Measurements from ENCODE around the gene KIF20B. TPM values are rescaled to one million over a fixed set of nuclear protein-coding genes. Genes with fewer than 3 reads are reported as not detected.

The KIF20B gene
- total RNA-seq, 1 experiment from 2014 or later = 50.2 TPM

DNA sequence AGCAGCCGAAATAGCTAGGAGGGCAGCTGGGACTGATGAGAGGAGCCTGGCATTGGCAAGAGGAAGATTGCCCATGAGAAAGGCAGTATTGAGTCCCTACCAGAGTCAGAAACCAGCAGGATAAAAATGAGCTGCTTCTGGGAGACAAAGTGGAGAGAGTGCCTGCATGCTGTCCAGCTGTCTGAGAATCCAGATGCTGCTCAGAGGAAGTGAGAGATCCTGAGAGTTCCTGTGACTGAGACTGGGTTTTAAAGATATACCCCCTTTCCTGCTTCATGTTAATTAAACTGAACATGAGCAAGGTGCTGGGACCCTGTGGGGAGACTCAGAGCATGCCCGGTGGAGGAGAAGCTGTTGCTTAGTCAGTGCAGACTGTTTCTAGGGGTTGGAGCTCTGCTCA, 107.5 kb downstream of the KIF20B start:
- no peak for TF ChIP-seq RAD21 (IDR thresholded peaks at IDR 0.05; ENCODE audit: low read depth)
- H3K36me3 ChIP-seq (ENCODE audit: control insufficient read depth in 1 of 2, insufficient read depth in 2 of 2, low read length in 2 of 2) = no peaks in the 10 kb centered on the region
- no peaks in the 10 kb centered on the region for H3K27me3 ChIP-seq (ENCODE audit: insufficient read depth, low read length)
- no peaks in the 10 kb centered on the region for H3K9me2 ChIP-seq (ENCODE audit: insufficient read depth)
- ChIA-PET CTCF (no interaction called here), RAD21 (ENCODE audit: low non-redundant PET in 1 of 2, low total read pairs in 2 of 2, uncharacterized antibody in 2 of 2, unreplicated experiment in 2 of 2) (no interaction called here), POLR2A (no interaction called here)
- no peak overlapping the region for H3K9ac ChIP-seq (ENCODE audit: low read length)
- H3K27ac ChIP-seq (ENCODE audit: low read depth, low read length) = no peak overlapping the region
- H3K4me2 ChIP-seq (ENCODE audit: low read length) = no peak overlapping the region
- no peak for ATAC-seq
- no peaks in the 10 kb centered on the region for H4K20me1 ChIP-seq (ENCODE audit: insufficient read depth)
- H3K4me1 ChIP-seq (ENCODE audit: control insufficient read depth in 1 of 2, insufficient read depth in 2 of 2, low read length in 2 of 2) = no peaks in the 10 kb centered on the region
- no peaks in the 10 kb centered on the region for H3K9me3 ChIP-seq (ENCODE audit: control insufficient read depth in 1 of 2, insufficient read depth in 1 of 2, low read depth in 1 of 2, low read length in 2 of 2)
- DNase-seq (ENCODE audit: low read depth, low spot score) = no peak
- no peaks in the 10 kb centered on the region for H3K79me2 ChIP-seq (ENCODE audit: insufficient read depth, low read length)
- intact Hi-C loops (cut with micrococcal nuclease) = no loop called here
- no peak overlapping the region for H2AFZ ChIP-seq (ENCODE audit: low read depth, low read length, poor library complexity, severe bottlenecking)
- no TSS peak for BruUV-seq (replicated peaks)
- H3K4me3 ChIP-seq (replicated peaks in 1 of 2; ENCODE audit: low read depth in 1 of 2, low read length in 2 of 2) = no peak overlapping the region

DNA sequence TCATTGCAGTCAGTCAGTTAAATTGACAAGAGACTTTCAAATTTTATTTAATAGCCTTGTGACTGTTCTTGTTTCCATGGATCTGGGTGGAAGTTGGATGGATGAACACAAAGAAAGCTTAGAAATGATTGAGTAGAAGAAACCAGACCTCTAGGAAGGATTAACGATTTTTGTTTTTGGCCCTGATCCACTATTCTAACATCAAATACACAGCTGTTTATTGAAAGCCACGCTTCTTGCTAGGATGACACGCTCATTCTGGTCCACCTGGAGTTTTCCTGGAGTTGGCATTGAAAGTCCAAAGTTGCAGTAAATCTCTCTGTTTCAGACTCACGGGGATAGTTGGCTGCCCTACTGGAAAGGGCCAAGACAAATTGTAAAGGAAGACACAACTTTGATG, 108.4 kb downstream of the KIF20B start:
- RAD21 ChIA-PET (ENCODE audit: low non-redundant PET in 1 of 2, low total read pairs in 2 of 2, uncharacterized antibody in 2 of 2, unreplicated experiment in 2 of 2) = no interaction called here
- DNase-seq (ENCODE audit: low read depth, low spot score) = no peak
- Histone ChIP-seq H3K79me2 (ENCODE audit: insufficient read depth, low read length) (no peaks in the 10 kb centered on the region), H3K9ac (ENCODE audit: low read length) (no peak overlapping the region), H3K9me2 (ENCODE audit: insufficient read depth) (no peaks in the 10 kb centered on the region; the same call in 1 of the 2 replicates), H3K9me3 (ENCODE audit: control insufficient read depth in 1 of 2, insufficient read depth in 1 of 2, low read depth in 1 of 2, low read length in 2 of 2) (no peaks in the 10 kb centered on the region), H3K4me3 (replicated peaks in 1 of 2; ENCODE audit: low read depth in 1 of 2, low read length in 2 of 2) (no peak overlapping the region), H3K27me3 (ENCODE audit: insufficient read depth, low read length) (no peaks in the 10 kb centered on the region), H2AFZ (ENCODE audit: low read depth, low read length, poor library complexity, severe bottlenecking) (no peak overlapping the region), H3K36me3 (ENCODE audit: control insufficient read depth in 1 of 2, insufficient read depth in 2 of 2, low read length in 2 of 2) (no peaks in the 10 kb centered on the region), H4K20me1 (ENCODE audit: insufficient read depth) (no peaks in the 10 kb centered on the region), H3K27ac (ENCODE audit: low read depth, low read length) (no peak overlapping the region), H3K4me1 (ENCODE audit: control insufficient read depth in 1 of 2, insufficient read depth in 2 of 2, low read length in 2 of 2) (no peaks in the 10 kb centered on the region), H3K4me2 (ENCODE audit: low read length) (no peak overlapping the region)
- no TSS peak for BruUV-seq (replicated peaks)
- ATAC-seq = no peak
- POLR2A ChIA-PET = no interaction called here
- intact Hi-C loops (cut with micrococcal nuclease) = no loop called here
- CTCF ChIA-PET = no interaction called here
- TF ChIP-seq ZNF274 (IDR thresholded peaks at IDR 0.05; ENCODE audit: low read depth, low read length) (no peak), EZH2 (IDR thresholded peaks at IDR 0.05) (no peak), ZFX (IDR thresholded peaks at IDR 0.05) (no peak), SIN3A (IDR thresholded peaks at IDR 0.05; ENCODE audit: low read depth) (no peak), ELF1 (IDR thresholded peaks at IDR 0.05; ENCODE audit: borderline replicate concordance, low read depth) (no peak), JUND (IDR thresholded peaks at IDR 0.05) (no peak), SP1 (IDR thresholded peaks at IDR 0.05; ENCODE audit: low read depth) (no peak), RAD21 (IDR thresholded peaks at IDR 0.05; ENCODE audit: low read depth) (no peak), SRF (IDR thresholded peaks at IDR 0.05; ENCODE audit: low read depth) (no peak), YY1 (IDR thresholded peaks at IDR 0.05; ENCODE audit: extremely low read depth, insufficient replicate concordance, low read depth, low read length) (no peak), FOSL1 (IDR thresholded peaks at IDR 0.05; ENCODE audit: low read depth) (no peak), CEBPB (IDR thresholded peaks at IDR 0.05; ENCODE audit: low read depth) (no peak), EZH2phosphoT487 (IDR thresholded peaks at IDR 0.05; ENCODE audit: borderline replicate concordance) (no peak), POLR2A (IDR thresholded peaks at IDR 0.05; ENCODE audit: borderline replicate concordance, extremely low read depth, insufficient read depth, insufficient read length) (no peak), EGR1 (IDR thresholded peaks at IDR 0.05; ENCODE audit: low read depth) (no peak)
- TF ChIP-seq, protein P1, sequence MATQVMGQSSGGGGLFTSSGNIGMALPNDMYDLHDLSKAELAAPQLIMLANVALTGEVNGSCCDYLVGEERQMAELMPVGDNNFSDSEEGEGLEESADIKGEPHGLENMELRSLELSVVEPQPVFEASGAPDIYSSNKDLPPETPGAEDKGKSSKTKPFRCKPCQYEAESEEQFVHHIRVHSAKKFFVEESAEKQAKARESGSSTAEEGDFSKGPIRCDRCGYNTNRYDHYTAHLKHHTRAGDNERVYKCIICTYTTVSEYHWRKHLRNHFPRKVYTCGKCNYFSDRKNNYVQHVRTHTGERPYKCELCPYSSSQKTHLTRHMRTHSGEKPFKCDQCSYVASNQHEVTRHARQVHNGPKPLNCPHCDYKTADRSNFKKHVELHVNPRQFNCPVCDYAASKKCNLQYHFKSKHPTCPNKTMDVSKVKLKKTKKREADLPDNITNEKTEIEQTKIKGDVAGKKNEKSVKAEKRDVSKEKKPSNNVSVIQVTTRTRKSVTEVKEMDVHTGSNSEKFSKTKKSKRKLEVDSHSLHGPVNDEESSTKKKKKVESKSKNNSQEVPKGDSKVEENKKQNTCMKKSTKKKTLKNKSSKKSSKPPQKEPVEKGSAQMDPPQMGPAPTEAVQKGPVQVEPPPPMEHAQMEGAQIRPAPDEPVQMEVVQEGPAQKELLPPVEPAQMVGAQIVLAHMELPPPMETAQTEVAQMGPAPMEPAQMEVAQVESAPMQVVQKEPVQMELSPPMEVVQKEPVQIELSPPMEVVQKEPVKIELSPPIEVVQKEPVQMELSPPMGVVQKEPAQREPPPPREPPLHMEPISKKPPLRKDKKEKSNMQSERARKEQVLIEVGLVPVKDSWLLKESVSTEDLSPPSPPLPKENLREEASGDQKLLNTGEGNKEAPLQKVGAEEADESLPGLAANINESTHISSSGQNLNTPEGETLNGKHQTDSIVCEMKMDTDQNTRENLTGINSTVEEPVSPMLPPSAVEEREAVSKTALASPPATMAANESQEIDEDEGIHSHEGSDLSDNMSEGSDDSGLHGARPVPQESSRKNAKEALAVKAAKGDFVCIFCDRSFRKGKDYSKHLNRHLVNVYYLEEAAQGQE (IDR thresholded peaks at IDR 0.05; ENCODE audit: low read depth) = no peak
- TF ChIP-seq, protein P2, sequence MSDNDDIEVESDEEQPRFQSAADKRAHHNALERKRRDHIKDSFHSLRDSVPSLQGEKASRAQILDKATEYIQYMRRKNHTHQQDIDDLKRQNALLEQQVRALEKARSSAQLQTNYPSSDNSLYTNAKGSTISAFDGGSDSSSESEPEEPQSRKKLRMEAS (IDR thresholded peaks at IDR 0.05) = no peak
- TF ChIP-seq, protein P3, sequence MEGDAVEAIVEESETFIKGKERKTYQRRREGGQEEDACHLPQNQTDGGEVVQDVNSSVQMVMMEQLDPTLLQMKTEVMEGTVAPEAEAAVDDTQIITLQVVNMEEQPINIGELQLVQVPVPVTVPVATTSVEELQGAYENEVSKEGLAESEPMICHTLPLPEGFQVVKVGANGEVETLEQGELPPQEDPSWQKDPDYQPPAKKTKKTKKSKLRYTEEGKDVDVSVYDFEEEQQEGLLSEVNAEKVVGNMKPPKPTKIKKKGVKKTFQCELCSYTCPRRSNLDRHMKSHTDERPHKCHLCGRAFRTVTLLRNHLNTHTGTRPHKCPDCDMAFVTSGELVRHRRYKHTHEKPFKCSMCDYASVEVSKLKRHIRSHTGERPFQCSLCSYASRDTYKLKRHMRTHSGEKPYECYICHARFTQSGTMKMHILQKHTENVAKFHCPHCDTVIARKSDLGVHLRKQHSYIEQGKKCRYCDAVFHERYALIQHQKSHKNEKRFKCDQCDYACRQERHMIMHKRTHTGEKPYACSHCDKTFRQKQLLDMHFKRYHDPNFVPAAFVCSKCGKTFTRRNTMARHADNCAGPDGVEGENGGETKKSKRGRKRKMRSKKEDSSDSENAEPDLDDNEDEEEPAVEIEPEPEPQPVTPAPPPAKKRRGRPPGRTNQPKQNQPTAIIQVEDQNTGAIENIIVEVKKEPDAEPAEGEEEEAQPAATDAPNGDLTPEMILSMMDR (IDR thresholded peaks at IDR 0.05 in 2 of 3, conservative IDR thresholded peaks at IDR 0.05 in 1 of 3; ENCODE audit: borderline replicate concordance in 1 of 3, insufficient read depth in 1 of 3, low read depth in 2 of 3, low read length in 2 of 3) = no peak
- TF ChIP-seq, protein P4, sequence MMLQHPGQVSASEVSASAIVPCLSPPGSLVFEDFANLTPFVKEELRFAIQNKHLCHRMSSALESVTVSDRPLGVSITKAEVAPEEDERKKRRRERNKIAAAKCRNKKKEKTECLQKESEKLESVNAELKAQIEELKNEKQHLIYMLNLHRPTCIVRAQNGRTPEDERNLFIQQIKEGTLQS (IDR thresholded peaks at IDR 0.05) = no peak
